ENCODE data around the gene DCTPP1.
"Not testable (repeated sequence)": the region's sequence is repeated elsewhere in the genome, so short reads cannot be mapped to it uniquely, and the experiment has no call there.

The DCTPP1 gene

DNA sequence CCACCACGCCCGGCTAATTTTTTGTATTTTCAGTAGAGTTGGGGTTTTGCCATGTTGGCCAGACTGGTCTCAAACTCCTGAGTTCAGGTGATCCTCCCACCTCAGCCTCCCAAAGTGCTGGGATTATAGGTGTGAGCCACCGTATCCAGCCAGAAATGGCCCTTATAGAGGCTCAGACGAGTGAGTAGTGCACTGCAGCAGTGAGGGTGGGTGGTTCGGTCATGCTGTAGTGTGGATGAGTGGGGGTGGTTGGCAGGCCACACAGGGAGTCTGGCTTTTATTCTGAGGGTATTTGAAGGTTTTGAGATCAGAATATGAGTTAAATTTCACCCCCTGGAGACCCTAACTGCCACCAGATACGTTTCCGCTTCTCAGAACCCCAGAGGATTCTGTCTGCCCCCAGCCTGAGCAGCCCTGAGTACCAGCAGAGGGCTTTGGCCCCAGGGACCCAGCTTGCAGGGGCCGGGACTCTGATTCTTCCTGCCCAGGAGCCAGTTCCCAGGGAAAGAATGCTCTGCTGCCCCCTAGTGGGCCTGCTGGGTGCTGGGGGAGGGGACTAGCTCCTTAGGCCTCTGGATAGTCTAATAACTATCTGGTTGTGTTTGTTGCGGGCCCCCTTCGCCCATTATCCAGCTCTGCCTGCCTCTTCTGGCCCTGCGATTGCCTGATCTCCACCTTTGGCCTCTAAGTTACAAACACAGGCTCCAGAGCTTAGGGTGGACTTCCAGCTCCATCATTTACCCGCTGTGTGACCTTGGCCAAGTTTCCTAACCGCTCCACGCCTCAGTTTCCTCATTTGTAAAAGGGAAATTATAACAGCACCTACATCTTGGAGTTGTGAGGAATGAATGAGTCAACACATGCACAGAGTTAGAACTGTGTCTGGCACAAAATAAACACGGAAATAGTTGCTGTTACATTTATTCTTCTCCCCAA is 20.4 kb downstream of the DCTPP1 start:
- DNase-seq: peak; percentile 87

DNA sequence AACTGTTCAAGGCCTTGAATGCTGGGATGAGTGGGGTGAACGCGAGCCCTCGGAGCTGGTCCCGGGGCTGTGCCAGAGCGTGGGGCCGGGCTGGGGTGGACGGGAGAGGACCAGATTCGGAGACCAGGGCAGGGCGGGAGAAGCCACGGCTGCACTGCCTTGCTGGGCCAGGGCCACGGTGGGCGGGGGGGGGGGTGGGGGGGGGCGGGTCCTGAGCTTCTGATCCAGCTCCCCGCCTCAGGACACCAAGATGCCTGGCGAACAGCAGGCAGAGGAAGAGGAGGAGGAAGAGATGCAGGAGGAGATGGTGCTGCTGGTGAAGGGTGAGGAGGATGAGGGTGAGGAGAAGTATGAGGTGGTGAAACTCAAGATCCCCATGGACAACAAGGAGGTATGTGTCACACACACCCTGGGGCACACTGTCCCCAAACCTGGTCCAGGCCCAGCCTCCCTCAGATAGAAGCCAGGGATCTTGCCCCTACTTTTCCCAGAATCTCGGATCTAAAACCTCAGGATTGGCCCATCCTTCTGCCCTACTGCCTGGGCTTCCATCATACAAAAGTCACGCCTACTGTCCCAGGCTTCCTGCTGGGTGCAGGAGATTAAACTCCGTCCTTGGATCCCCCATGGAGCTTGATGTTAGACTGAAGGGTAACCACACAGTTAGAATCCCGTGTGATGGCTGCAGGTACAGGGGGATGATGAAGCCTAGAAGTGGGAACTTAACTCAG is 21.9 kb downstream of the DCTPP1 start:
- DNase-seq: no peak

DNA sequence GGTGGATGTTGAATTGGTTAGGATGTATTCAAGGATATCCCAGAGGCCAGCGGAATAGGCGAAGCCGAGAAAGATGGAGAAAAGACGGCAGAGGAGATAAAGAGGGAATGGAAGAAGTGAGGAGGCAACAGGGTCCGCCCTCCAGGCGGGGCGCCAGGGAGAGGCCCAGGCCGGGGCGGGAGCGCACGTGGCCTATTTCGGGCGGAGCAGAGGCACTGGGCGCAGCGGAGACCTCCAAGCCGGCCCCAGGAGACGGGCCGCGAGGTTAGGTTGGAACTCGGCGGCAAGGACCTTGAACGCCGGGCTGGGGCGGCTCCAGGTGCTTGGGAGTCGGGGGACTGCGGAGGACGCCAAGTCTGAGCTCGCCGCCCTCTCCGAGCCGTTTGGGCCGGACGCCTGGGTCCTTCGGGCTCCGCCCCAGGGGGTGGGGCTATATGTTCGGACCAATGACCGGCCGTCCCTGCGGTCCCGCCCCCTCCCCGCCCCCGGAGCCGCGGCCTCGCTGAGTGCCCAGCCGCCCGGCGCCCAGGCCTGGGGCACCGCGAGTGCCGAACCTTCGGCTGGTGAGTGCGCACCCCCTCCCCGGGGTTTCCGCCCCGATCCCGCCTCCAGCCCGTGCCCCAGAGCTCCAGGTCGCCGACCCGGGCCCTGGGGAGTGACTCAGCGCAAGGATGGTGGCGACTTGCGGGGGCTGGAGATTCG is 22.6 kb downstream of the DCTPP1 start, which contains the start of gene ZNF771:
TSS of gene ZNF771 (plus strand) at position 505 of the 702 bp plus-strand sequence. CDS start 448 bp downstream, outside the sequence.
- DNase-seq: peak; percentile 76

DNA sequence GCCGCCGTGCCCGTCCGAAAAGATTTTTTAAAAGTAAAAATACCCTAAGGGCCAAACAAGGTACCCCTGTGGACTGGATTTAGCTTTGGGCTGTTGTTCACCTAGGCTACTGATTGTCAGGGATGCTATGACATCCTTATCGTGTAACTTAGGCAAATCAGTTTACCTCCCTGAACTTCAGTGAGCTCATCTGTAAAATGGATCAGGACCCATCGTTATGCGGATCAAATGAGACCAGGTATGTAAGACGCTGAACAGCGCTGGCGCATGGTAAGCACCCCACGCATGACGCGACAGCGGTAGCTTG is 23.1 kb downstream of the DCTPP1 start:
- DNase-seq: no peak

DNA sequence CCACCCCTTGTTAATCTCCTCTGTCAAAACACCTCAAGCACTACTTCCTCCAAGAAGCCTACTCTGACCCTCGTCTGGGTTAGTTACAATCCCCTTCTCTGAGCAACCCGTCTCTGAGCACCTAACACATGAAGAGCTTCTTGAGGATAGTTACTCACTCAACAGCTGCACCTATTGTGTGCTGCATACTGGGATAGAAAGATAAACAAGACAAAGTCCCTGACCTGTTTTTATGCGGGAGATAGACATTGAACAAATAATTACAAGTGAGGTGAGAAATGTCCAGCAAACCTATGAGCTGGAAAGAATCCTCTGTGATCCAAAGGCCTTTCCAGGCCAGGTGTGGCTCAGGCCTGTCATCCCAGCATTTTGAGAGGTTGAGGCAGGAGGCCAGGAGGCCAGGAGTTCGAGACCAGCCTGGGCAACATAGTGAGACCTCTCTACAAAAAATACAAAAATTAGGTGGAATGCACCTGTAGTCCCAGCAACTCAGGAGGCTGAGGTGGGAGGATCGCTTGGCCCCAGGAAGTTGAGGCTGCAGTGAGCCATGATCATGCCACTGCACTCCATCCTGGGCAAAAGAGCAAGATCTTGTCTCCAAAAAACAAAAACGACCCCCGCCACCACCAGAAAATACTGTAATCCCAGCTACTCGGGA is 27.9 kb downstream of the DCTPP1 start:
- DNase-seq: no peak

DNA sequence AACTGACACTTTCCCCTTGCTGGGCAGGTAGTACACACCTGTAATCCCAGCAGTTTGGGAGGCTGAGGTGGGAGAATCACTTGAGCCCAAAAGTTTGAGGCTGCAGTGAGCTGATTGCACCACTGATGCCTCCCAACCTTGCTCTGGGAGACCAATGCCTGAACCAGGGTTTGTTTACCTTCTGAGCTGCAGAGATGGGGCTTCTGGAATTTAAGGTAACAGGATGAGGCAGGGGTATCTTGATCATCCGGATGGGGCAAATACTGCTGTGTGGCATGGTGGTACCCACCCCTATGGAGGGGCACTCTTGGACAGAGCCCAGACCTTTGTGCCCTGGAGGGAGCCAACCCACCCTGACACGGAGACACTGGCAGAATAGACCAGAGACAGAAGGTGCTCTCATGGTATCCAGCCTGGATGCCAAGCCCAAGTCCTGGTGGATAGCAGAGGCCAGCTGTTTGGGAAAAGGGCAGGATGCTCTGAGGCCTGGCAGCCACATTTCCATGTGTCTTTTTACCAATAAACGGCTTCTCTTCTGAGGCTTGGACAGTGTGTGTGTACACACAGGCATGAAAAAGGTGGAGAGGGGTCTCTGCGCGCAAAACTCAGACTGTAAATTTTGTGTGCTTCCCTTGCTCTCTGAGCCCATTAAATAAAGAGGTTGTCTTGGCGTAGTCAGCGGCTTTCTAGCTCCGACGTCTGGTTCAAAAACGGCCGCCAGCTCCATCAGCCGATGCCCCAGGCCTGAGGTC is 30.2 kb downstream of the DCTPP1 start:
- DNase-seq: no peak

DNA sequence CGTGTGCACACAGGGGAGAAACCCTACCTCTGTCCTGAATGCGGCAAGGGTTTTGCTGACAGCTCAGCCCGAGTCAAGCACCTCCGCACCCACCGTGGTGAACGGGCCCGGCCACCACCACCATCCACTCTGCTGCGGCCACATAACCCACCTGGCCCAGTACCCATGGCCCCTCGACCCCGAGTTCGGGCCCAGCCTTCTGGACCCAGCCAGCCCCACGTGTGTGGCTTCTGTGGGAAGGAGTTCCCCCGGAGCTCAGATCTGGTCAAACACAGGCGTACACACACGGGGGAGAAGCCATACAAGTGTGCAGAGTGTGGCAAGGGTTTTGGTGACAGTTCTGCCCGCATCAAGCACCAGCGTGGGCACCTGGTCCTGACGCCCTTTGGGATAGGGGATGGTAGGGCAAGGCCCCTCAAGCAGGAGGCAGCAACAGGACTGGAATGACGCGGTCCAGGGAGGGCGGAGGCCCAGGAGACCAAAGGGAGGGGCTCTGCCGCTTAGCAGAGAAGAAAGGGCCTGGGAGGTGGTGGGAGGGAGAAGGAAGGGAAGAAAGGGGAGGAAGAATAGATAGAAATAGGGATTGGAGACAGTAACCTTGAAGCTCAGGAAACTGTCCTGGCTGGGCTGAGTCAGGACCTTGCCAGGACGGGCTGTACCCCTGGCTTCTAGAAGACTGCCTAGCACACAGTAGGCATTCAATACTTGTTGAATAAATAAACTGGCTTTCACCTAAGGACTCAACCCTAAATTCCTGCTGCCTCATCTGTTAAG is 31.0 kb downstream of the DCTPP1 start:
- DNase-seq: no peak

DNA sequence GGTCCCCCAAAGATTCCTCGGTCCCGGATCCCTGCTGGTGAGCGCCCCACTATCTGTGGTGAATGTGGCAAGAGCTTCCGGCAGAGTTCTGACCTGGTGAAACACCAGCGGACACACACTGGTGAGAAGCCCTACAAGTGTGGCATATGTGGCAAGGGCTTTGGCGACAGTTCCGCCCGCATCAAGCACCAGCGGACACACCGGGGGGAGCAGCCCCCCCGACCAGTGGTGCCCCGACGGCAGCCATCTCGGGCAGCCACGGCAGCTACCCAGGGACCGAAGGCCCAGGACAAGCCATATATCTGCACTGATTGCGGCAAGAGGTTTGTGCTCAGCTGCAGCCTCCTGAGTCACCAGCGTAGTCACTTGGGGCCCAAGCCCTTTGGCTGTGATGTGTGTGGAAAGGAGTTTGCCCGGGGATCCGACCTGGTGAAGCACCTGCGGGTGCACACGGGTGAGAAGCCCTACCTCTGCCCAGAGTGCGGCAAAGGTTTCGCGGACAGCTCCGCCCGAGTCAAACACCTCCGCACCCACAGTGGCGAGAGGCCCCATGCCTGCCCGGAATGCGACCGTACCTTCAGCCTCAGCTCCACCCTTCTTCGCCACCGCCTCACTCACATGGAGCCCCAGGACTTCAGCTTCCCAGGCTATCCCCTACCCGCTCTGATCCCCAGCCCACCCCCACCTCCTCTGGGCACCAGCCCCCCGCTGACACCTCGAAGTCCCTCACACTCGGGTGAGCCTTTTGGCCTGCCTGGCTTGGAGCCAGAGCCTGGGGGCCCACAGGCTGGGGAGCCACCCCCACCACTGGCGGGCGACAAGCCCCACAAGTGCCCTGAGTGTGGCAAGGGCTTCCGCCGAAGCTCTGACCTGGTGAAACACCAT is 31.8 kb downstream of the DCTPP1 start:
- no peak for DNase-seq

DNA sequence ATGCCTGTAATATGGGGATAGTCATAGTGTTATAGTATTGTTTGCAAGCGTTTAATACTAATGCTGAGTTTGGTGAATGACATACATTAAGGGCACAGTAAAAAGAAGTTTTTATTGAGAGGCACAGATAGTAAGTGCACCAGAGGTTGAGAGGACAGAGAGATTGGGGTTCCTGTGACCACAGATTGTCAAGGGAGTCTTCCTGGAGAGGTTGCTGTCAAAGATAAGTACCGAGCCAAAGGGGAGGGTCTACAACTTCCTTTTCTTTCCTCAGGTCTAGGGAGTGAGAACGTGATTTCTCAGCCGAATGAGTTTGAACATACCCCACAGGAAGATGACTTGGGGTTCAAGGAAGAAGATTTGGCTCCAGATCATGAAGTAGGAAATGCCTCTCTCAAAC is 32.8 kb downstream of the DCTPP1 start:
- DNase-seq: no peak

DNA sequence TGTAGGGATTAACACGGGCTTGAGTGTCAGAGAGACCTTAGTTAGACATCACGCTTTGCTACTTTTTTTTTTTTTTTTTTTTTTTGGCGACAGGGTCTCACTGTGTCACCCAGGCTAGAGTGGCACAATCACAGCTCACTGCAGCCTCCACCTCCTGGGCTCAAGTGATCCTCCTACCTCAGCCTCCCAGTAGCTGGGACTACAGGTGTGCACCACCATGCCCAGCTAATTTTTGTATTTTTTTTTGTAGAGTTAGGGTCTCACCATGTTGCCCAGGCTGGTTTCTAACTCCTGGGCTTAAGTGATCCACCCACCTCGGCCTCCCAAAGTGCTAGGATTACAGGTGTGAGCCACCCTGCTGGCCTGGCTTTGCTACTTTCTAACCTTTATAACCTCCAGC is 33.2 kb downstream of the DCTPP1 start:
- not testable (repeated sequence) for DNase-seq

DNA sequence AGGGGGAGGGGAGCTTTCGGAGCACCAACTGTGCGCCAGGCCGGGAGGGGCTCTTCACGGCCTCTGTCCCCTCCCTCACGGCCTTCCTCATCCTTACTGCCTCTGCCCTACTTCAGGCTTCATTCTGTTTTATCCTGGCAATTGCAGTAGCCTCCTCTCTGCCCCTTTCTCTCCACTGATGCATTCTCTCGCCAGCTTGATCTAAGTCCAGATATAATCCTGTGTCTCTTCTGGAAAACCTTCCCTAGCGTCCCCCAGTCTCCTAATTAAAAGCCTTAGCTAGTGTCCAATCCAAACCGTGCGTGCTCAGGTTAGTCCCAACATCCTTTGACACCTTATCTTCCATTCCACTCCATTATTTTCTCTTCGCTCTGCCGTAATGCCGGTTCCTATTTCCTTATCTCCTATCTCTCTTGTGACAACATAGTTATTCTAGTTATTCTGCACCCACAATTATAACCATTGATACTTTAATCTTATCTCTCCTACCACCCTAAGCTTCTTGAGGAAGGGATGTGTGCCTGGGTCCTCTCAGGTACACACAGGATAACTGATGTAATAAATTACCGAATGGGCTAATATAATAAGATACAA is 33.7 kb downstream of the DCTPP1 start:
- DNase-seq: no peak

DNA sequence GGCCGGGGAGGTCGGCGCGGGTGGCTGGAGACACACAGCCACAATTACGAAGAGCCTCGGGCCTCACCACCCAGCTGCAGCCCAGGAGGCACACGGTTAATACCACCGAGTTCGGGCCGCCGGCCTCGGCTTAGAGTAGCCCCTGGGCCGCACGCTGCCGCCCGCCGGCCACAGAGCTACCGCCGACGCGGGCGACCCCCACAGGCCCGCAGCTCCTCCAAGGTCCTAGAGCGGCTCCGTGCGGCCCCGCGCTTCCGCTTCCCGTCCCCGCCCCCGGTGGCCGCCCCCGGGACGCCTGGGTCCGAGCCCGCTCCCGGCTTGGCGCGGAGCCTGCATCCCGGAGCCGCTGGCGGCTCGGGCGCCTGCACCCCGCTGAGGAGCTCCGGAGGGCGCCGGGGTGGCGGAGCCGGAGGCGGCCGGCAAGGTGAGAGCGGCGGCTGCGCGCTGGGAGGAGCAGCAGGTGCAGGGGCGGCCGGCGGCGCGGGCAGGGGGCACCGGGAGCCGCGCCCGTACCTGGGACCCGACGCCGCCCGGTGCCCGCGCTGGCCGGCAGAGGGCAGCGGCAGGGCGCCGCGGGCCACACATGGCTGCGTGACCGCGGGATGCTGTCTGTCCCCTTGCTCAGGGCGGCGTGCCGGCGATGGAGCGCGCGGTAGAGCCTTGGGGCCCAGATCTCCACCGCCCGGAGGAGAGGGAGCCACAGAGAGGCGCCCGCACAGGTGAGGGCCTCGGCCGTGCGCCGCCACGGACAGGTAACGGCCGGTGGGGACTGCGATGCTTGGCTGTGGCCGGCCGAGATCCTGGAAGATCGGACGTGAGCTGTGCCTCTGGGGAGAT is 34.5 kb downstream of the DCTPP1 start, which contains the start of gene ZNF48:
TSS of gene ZNF48 (plus strand) at position 266 of the 837 bp plus-strand sequence. CDS start at position 641, 375 bp downstream.
- peak; percentile 32 for DNase-seq

DNA sequence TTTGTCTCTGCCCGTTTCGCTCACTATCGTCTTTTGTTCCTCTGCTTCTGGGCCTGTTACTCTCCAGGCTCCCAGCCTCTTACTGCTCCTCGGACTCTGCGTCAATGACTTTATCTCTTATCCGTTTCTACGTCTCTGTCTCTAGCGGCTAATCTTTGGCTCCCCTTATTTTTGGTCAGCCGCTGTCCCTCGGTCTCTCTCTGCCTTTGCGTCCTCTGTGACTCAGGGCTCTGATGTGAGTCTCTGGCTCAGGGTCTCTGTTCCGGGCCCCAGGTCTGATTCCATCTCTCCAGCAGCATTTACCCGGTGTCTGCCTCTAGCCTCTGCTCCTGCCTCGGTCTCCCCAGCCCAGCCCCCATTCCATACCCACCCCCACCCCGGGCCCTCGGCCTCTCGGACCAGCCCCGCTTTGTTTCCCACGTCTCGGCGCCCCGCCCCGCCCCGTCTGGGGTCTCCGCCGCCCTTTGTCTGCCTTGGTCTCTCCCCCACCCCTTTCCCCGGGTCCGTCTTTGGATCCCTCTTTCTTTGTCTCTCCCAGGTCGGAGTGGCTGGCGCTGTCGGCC is 35.2 kb downstream of the DCTPP1 start:
- DNase-seq: no peak

DNA sequence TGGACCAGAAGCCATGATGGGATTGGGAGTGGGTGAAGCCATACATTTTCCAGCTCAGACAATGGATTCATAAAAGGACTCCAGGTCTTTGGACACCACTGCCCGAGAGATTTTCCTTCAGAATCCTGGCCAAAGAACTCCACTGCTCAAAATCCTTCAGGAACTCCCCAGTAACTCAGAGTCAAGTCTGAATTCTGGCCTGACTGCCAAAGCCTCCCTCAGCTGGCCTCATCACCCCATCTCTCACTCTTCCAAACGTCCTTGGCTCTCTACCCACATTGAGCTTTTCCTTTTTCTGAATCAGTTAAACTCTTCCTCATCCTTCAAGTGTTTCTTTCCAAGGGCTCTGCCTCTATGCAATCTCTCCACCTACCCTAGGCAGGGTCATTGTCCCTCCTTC is 46.3 kb downstream of the DCTPP1 start:
- no peak for DNase-seq

DNA sequence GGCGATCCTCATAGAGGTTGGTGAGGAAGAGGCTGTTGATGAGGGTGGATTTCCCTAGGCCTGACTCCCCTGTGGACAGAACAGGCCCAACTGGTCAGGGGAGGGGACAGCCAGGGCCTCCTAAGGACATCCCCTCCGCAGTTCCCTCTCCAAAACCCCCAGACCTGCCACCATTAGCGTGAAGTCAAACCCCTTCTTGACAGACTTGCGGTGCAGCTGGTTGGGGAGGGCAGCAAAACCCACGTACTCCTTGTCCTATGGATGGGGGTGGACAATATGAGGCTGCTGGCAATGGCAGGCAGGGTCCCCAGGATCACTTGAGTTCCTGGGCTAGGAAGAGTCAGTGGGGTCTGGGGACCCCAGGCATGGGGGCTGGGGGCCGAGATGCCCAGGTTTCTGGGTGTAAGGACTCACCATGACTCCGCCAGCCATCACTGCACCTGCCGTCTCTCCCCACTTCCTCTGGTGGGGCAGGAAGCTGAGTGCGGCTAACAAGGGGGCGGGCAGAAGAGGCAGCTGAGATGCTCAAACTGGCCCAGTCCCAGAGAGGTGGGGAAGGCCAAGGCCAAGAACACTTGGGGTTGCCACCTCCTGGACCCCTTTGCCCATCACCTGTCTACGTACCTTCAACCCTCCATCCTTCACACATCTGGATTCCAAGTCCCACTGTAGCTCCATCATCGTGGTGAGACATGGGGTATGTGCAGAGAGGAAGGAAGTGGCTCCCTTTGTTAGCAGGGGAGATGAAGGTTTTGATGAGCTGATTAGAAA is 47.5 kb downstream of the DCTPP1 start, which contains the start of gene SEPTIN1:
TSS of gene SEPTIN1 (minus strand) at position 451 of the 771 bp plus-strand sequence. CDS start at position 432, 19 bp downstream.
- DNase-seq: peak; percentile 64

DNA sequence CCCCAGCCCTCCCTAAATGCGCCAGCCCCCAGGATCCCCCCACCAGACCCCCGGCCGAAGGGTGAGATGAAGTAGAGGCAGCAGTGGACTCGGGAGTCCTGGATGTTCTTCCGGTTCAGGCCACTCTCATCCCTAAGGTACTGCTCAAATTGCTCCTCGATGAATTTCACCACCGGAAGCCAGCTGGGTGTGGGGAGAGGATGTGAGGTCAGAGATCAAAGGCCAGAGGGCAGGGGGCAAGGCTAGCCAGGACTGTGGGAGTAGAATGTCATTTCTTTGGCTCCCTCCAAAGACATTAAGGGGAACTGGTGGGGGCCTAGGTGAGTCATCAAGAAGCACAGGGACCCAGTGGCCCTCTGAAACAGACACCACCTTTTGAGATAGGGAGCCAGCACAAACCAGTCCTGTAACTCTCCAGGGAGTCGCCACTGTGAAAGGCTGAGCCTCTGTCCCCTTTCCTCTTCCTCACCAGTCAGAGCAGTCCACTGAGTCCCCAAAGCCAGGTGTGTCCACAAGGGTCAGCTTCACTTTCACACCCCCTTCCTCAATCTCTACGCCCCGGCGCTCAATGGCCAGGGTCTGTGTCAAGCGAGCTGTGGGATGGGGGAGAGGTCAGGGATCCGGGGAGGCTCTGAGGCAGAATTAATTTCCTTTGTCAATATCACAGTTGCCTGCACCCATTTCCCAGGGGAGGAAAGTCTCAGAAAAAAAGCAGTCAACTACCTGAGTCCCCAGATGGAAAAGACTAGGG is 48.4 kb downstream of the DCTPP1 start:
- DNase-seq: no peak

DNA sequence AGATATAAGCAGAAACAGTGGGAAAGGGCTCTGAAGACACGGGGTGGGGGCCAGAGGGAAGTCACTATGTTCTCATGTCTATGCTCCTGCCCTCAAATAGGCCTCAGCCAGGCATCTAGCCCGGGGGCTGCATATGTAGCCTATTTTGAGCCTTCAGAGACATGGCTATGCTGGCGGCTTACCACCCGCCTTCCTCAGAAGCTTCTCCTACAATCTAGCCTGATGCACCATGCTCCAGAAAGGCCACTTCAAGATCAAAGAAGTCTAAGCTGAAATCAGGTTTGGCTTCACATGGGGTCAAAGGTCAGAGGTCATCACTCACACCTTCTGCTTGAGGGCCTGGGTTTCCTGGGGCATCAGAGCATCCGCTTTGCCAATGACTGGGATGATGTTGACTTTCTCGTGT is 49.0 kb downstream of the DCTPP1 start:
- no peak for DNase-seq
